Measurements from ENCODE around the gene ADRB2. TPM values are rescaled to one million over a fixed set of nuclear protein-coding genes. Genes with fewer than 3 reads are reported as not detected.

ADRB2 gene
- total and polyA plus RNA-seq, 9 donors, result 0.23 to 2.3 (median 1.0) TPM

DNA sequence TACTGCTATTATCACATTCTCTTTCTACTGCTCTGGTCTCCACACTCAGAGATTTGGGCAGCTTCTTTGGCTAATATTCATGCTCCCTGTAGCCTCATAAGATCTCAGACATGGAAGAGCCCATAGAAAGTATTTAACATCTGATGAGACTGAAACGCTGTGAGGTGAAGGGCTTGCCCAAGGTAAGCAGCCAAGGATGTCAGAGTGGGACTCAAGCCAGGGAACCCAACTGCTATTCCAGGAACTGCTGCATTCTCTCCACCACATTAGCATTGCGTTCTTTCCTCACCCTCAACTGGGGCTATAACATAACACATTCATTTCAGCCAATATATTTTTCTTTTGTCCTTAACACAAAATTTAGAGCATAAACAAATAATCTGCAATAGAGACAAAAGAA is 3.8 kb downstream of the ADRB2 start:
- H3K27me3 ChIP-seq, result no peaks in the 10 kb centered on the region
- no peaks in the 10 kb centered on the region for H3K36me3 ChIP-seq
- no peak for DNase-seq
- H3K9me3 ChIP-seq, result no peaks in the 10 kb centered on the region
- no peak overlapping the region for H3K4me3 ChIP-seq
- no peak overlapping the region for H3K27ac ChIP-seq
- H3K4me1 ChIP-seq (ENCODE audit: insufficient read depth), result no peaks in the 10 kb centered on the region
- WGBS, 3 donors, result 66 to 86% (median 84%) methylated on average over 2 of the region's 2 CpGs
- TF ChIP-seq EP300 (IDR thresholded peaks at IDR 0.05) (no peak), POLR2A (IDR thresholded peaks at IDR 0.05) (no peak)
- TF ChIP-seq, protein P1, sequence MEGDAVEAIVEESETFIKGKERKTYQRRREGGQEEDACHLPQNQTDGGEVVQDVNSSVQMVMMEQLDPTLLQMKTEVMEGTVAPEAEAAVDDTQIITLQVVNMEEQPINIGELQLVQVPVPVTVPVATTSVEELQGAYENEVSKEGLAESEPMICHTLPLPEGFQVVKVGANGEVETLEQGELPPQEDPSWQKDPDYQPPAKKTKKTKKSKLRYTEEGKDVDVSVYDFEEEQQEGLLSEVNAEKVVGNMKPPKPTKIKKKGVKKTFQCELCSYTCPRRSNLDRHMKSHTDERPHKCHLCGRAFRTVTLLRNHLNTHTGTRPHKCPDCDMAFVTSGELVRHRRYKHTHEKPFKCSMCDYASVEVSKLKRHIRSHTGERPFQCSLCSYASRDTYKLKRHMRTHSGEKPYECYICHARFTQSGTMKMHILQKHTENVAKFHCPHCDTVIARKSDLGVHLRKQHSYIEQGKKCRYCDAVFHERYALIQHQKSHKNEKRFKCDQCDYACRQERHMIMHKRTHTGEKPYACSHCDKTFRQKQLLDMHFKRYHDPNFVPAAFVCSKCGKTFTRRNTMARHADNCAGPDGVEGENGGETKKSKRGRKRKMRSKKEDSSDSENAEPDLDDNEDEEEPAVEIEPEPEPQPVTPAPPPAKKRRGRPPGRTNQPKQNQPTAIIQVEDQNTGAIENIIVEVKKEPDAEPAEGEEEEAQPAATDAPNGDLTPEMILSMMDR (IDR thresholded peaks at IDR 0.05), result no peak
- intact Hi-C loops (cut with DNase I), result no loop called here

DNA sequence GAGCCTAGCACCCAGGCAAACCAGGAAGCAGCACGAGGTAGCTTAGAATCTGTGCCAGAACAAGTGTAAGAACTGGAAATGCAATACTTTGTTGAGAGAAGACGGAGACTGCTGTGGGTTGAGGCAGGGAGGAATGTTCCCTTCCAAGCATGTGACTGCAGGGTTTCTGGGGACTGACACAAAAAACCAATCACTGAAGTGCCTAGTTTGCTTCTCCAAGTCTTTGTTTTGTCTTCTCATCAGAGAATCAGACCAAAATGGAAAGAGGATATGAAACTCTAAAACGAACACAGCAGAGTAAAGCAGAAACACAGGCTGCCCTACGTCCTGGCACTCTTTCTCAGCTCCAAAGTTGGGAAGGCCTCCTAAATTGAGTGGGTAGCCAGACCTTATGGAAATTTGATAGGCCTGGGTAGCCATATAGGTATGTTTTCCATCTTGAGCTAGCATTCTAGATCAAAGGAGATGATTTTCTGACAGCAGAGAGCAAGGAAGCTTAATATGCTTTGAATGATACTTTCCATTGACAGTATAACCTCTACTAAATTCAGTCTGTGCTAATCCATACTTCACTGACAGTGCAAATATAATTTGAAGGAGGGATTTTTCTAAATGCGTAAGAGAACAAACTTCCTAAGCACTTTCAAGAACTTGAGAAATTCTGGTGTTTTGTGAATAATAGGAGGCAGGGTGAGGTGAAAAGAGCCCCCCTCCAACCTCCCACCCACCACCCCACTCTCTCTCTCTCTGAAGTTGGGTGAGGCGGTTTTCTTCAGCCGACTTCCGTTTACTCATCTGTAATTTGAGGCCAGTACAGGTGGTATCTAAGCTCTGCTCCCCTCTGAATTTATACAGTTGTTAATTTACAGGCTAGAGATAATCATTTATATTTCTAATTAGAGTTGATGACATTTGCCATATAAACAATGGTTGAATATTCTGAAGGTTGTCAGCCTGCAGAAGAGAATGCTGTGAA is 5.5 kb downstream of the ADRB2 start:
- WGBS, 3 donors, result 66 to 74% (median 71%) methylated on average over 8 of the region's 8 CpGs
- no peak for DNase-seq
- Histone ChIP-seq H3K27ac (no peak overlapping the region), H3K4me3 (no peak overlapping the region), H3K9me3 (no peaks in the 10 kb centered on the region), H3K36me3 (no peaks in the 10 kb centered on the region), H3K4me1 (ENCODE audit: insufficient read depth) (no peaks in the 10 kb centered on the region), H3K27me3 (no peaks in the 10 kb centered on the region)
- intact Hi-C loops (cut with DNase I), result no loop called here
- no peak for TF ChIP-seq EP300 (IDR thresholded peaks at IDR 0.05)
- no peak for TF ChIP-seq POLR2A (IDR thresholded peaks at IDR 0.05)
- TF ChIP-seq, protein P1 (IDR thresholded peaks at IDR 0.05), result no peak

DNA sequence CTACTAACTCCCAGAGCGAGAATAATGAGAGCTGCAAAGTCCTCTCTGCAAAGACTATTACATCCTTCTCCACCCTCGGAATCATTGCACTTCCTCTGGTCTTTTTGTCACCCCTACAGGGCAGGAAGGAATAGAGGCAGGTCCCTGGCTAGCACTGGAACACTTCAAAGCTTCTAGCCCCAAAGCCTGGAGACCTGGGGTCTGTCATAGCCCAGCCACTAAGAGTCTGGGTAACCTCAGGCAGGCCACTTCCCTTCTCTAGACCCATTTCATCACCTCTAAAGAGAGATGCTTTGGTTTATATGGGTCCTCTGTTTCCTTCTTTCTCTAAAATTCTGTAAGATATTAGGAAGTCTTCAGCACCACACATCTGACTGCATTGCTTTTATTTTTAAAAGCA is 6.7 kb downstream of the ADRB2 start:
- no peak for TF ChIP-seq EP300 (IDR thresholded peaks at IDR 0.05)
- no peak for TF ChIP-seq POLR2A (IDR thresholded peaks at IDR 0.05)
- TF ChIP-seq, protein P1 (IDR thresholded peaks at IDR 0.05), result no peak
- H3K4me1 ChIP-seq (ENCODE audit: insufficient read depth), result no peaks in the 10 kb centered on the region
- no peaks in the 10 kb centered on the region for H3K27me3 ChIP-seq
- H3K4me3 ChIP-seq, result no peak overlapping the region
- 10 to 36% (median 19%) methylated on average over 2 of the region's 2 CpGs for WGBS, 3 donors
- intact Hi-C loops (cut with DNase I), result no loop called here
- no peak overlapping the region for H3K27ac ChIP-seq
- DNase-seq, result no peak
- no peaks in the 10 kb centered on the region for H3K9me3 ChIP-seq
- no peaks in the 10 kb centered on the region for H3K36me3 ChIP-seq

DNA sequence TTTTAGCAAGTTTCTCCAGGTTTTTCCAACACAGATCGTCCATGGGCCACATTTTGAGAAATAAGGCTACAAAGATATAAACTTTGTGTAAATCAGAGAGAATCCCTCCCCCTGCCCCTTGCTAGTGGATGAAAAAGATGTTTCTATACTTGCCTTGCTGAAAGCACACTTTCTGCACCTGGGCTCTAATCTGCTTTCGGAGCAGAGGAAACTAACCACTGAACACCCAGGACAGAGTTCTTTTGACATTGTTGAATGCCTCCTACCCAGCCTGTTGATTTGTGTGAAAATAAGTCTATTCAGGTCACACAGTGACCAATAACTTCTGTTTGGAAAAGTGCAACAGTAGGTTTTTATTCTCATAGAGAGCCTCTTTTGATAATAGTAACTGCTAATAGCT is 7.5 kb downstream of the ADRB2 start:
- no peaks in the 10 kb centered on the region for H3K4me1 ChIP-seq (ENCODE audit: insufficient read depth)
- WGBS, 3 donors, result 74 to 85% (median 83%) methylated on average over 2 of the region's 2 CpGs

More for the DNA sequence above, 7.5 kb downstream of the ADRB2 start:
- H3K27me3 ChIP-seq, result no peaks in the 10 kb centered on the region
- TF ChIP-seq EP300 (IDR thresholded peaks at IDR 0.05) (no peak), POLR2A (IDR thresholded peaks at IDR 0.05) (no peak)
- TF ChIP-seq, protein P1 (IDR thresholded peaks at IDR 0.05), result no peak
- no peak overlapping the region for H3K4me3 ChIP-seq
- no peak overlapping the region for H3K27ac ChIP-seq
- no peak for DNase-seq
- intact Hi-C loops (cut with DNase I), result no loop called here
- no peaks in the 10 kb centered on the region for H3K9me3 ChIP-seq
- H3K36me3 ChIP-seq, result no peaks in the 10 kb centered on the region
